GM12801 (cell line): ENCODE data around the gene TMEM212.

ENCODE experiments used
- TF ChIP-seq, protein P1 (sequence below): IDR thresholded peaks from one replicate; pipeline ENCODE4 v1.5.1; 2011; ENCODE audit warnings: control low read depth; ENCODE audit not compliant: insufficient read length; ENCODE audit errors: extremely low read depth

TMEM212 gene

GRCh38 chr3:171892457-171892856, 49.3 kb downstream of the TMEM212 start:
- TF ChIP-seq, protein P1, sequence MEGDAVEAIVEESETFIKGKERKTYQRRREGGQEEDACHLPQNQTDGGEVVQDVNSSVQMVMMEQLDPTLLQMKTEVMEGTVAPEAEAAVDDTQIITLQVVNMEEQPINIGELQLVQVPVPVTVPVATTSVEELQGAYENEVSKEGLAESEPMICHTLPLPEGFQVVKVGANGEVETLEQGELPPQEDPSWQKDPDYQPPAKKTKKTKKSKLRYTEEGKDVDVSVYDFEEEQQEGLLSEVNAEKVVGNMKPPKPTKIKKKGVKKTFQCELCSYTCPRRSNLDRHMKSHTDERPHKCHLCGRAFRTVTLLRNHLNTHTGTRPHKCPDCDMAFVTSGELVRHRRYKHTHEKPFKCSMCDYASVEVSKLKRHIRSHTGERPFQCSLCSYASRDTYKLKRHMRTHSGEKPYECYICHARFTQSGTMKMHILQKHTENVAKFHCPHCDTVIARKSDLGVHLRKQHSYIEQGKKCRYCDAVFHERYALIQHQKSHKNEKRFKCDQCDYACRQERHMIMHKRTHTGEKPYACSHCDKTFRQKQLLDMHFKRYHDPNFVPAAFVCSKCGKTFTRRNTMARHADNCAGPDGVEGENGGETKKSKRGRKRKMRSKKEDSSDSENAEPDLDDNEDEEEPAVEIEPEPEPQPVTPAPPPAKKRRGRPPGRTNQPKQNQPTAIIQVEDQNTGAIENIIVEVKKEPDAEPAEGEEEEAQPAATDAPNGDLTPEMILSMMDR: no peak

- TF ChIP-seq, protein P1: no peak
Measured at GRCh38 chr3:171895291-171895690, 52.1 kb downstream of the TMEM212 start.

- TF ChIP-seq, protein P1: no peak
Measured at GRCh38 chr3:171895900-171896299, 52.8 kb downstream of the TMEM212 start.

DNA sequence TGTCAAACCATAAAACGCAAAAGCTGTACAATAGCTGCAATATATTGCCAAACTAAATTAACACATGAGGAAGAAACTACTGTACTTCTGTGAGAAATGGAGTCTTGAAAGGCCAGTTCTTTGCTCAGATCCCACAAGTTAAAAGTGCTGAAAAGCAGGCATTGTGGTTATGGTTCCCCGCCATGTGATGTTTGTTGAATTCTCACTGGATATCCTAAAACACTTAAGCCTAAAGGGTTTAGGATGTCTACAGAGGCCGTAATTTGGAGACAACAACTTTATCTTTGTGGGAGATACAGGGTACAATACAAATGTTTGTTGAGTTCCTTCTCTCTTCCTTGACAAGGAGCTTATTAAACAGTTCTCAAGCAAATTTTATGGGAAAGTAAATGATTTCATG, 53.2 kb downstream of the TMEM212 start:
- TF ChIP-seq, protein P1: no peak

- TF ChIP-seq, protein P1: no peak
Measured at GRCh38 chr3:171898192-171898591, 55.0 kb downstream of the TMEM212 start.

DNA sequence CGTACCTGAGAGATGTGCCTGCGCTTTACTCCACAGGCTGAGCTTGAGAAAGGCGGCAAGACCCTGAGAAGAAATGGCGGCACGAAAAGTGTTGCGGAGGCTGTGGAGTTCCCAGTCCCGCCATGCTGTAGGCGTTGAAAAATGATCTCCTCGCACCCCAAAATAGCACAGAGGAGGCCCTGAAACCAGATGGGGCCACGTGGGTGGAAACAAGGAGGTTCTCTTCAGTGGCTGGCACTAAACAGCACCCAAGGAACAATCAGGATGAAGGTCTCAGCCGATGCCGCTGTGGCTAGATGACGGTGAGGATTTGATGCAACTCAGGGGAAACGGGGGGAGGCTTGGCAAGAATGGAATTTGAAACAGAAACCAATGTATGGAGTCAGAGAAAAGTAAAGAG, 57.3 kb downstream of the TMEM212 start:
- TF ChIP-seq, protein P1: no peak

- TF ChIP-seq, protein P1: no peak
Measured at GRCh38 chr3:171901615-171902312, 58.6 kb downstream of the TMEM212 start.
